GM12878 (cell line): ENCODE results near the gene MAP3K7. TPM values are rescaled to one million over a fixed set of nuclear protein-coding genes. Genes with fewer than 3 reads are reported as not detected.

ENCODE experiments used
- ATAC-seq: fragments of 200-7000 bp; cut with Tn5 transposase; 3 replicates; pipeline ENCODE4 v1.9.1; 2020; ENCODE audit warnings: mild to moderate bottlenecking, moderate library complexity
- BruUV-seq: library from RNA; stranded (reverse); fragments of 400-500 nt; replicated peaks from 2 replicates; lab custom pipeline; 2021; lab: Mats Ljungman, UMichigan
- CTCF ChIA-PET: fragments of 300-600 bp; sonication (Branson Sonifier 250); formaldehyde crosslinking; extraction: SDS; loops from one replicate; lab custom pipeline; 2021; ENCODE audit warnings: inconsistent platforms; lab: Yijun Ruan, JAX
- POLR2A ChIA-PET: fragments of 350-600 bp; formaldehyde crosslinking; extraction: SDS; loops from one replicate; lab custom pipeline; 2021; ENCODE audit warnings: inconsistent platforms; lab: Charles Lee
- RAD21 ChIA-PET: fragments of 300-600 bp; sonication (Branson Sonifier 250); formaldehyde crosslinking; loops from one replicate; lab custom pipeline; 2023; ENCODE audit warnings: antibody characterized with exemption; ENCODE audit not compliant: unreplicated experiment; lab: Charles Lee
- SMC1A ChIA-PET: fragments of 300-600 bp; sonication (Branson Sonifier 250); formaldehyde crosslinking; loops from one replicate; lab custom pipeline; 2023; ENCODE audit not compliant: unreplicated experiment, uncharacterized antibody; lab: Charles Lee
- DNase-seq: peaks from one replicate; pipeline ENCODE4 v3.0.0-alpha.2; 2011; ENCODE audit warnings: low read depth, low spot score
- FAIRE-seq: peaks from 3 replicates; lab custom pipeline; 2011; peaks lifted over from hg19 to GRCh38; lab: Jason Lieb, UNC
- H2AFZ ChIP-seq: 2 replicates; pipeline ENCODE4 v1.6.0; 2011; ENCODE audit warnings: low read depth, low read length, control low read depth; ENCODE audit not compliant: control insufficient read depth
- H3K27ac ChIP-seq: 2 replicates; pipeline ENCODE4 v1.5.1; 2011; ENCODE audit warnings: control low read depth; ENCODE audit not compliant: control insufficient read depth, insufficient read depth
- H3K27me3 ChIP-seq, 2 experiments: replicated peaks in 1 of 2; 2 replicates each; pipeline versions ENCODE4 v1.6.0 to v1.6.1; 2011; ENCODE audit warnings: low read length in 1 of 2; ENCODE audit not compliant: control insufficient read depth in 2 of 2, insufficient read depth in 2 of 2
- H3K36me3 ChIP-seq, 2 experiments: 2 replicates each; pipeline ENCODE4 v1.5.1; 2011; ENCODE audit warnings: low read length in 1 of 2; ENCODE audit not compliant: control insufficient read depth in 2 of 2, insufficient read depth in 2 of 2
- H3K4me1 ChIP-seq: 2 replicates; pipeline ENCODE4 v1.6.1; 2011; ENCODE audit warnings: mild to moderate bottlenecking, low read length, moderate library complexity, mixed read lengths; ENCODE audit not compliant: control insufficient read depth, insufficient read depth
- H3K4me2 ChIP-seq: 2 replicates; pipeline ENCODE4 v1.6.0; 2011; ENCODE audit warnings: control low read depth; ENCODE audit not compliant: control insufficient read depth, insufficient read depth
- H3K4me3 ChIP-seq: fragments of 200-600 bp; sonication (generic); 2 replicates; pipeline ENCODE4 v1.5.1; 2016
- H3K79me2 ChIP-seq: 2 replicates; pipeline ENCODE4 v1.6.0; 2011; ENCODE audit warnings: low read length; ENCODE audit not compliant: control insufficient read depth, insufficient read depth
- H3K9ac ChIP-seq: 2 replicates; pipeline ENCODE4 v1.8.0; 2011; ENCODE audit warnings: low read length, control low read depth, mixed read lengths; ENCODE audit not compliant: control insufficient read depth, insufficient read depth
- H3K9me3 ChIP-seq: replicated peaks from 3 replicates; pipeline ENCODE4 v1.5.1; 2011; ENCODE audit warnings: mild to moderate bottlenecking, low read length; ENCODE audit not compliant: control insufficient read depth, insufficient read depth
- H4K20me1 ChIP-seq: 2 replicates; pipeline ENCODE4 v1.6.0; 2011; ENCODE audit not compliant: control insufficient read depth, insufficient read depth
- BACH1 ChIP-seq: fragments of 450-650 bp; IDR thresholded peaks from 2 replicates; pipeline ENCODE4 v1.6.1; 2017; ENCODE audit warnings: mild to moderate bottlenecking, borderline replicate concordance
- EGR1 ChIP-seq, 2 experiments: IDR thresholded peaks; 1 replicate in 1 of 2; 2 replicates in 1 of 2; pipeline ENCODE4 v1.6.1; 2011 to 2012; ENCODE audit warnings: low read depth in 2 of 2, low read length in 2 of 2, borderline replicate concordance in 1 of 2, mild to moderate bottlenecking in 1 of 2, moderate library complexity in 1 of 2
- FOXK2 ChIP-seq: fragments of 450-650 bp; IDR thresholded peaks from 2 replicates; pipeline ENCODE4 v1.6.1; 2017; ENCODE audit warnings: mild to moderate bottlenecking, moderate library complexity
- FOXM1 ChIP-seq: IDR thresholded peaks from 2 replicates; pipeline ENCODE4 v1.6.1; 2012; ENCODE audit warnings: low read depth, mild to moderate bottlenecking, inconsistent platforms, low read length, moderate library complexity
- GATAD2B ChIP-seq: fragments of 450-650 bp; conservative IDR thresholded peaks from 2 replicates; pipeline ENCODE4 v1.6.1; 2017; ENCODE audit warnings: low read depth, mild to moderate bottlenecking, moderate library complexity
- NFIC ChIP-seq: IDR thresholded peaks from 2 replicates; pipeline ENCODE4 v1.6.1; 2012; ENCODE audit warnings: low read depth, mild to moderate bottlenecking, inconsistent platforms, low read length, moderate library complexity
- SIN3A ChIP-seq: IDR thresholded peaks from 2 replicates; pipeline ENCODE4 v1.6.1; 2012; ENCODE audit warnings: low read depth, low read length, improper control_type of control experiment
- SMC3 ChIP-seq: IDR thresholded peaks from 2 replicates; pipeline ENCODE4 v1.6.1; 2011; ENCODE audit warnings: low read length, improper control_type of control experiment, borderline replicate concordance
- SP1 ChIP-seq: IDR thresholded peaks from one replicate; pipeline ENCODE4 v1.6.1; 2011; ENCODE audit warnings: low read depth, low read length
- SUPT20H ChIP-seq: IDR thresholded peaks from 2 replicates; pipeline ENCODE4 v1.6.1; 2011; ENCODE audit warnings: low read depth, mild to moderate bottlenecking, low read length, moderate library complexity, borderline replicate concordance; ENCODE audit not compliant: control insufficient read depth
- TBL1XR1 ChIP-seq: IDR thresholded peaks from 2 replicates; pipeline ENCODE4 v1.6.1; 2012; ENCODE audit warnings: low read depth, low read length, improper control_type of control experiment
- TCF7 ChIP-seq: IDR thresholded peaks from 2 replicates; pipeline ENCODE4 v1.6.1; 2014; ENCODE audit warnings: antibody characterized with exemption, borderline replicate concordance
- YY1 ChIP-seq: IDR thresholded peaks from 2 replicates; pipeline ENCODE4 v1.6.1; 2011; ENCODE audit warnings: low read depth, mild to moderate bottlenecking, low read length
- ZNF217 ChIP-seq: fragments of 450-650 bp; IDR thresholded peaks from 2 replicates; pipeline ENCODE4 v1.6.1; 2017; ENCODE audit warnings: antibody characterized with exemption, mild to moderate bottlenecking
- ZNF384 ChIP-seq: IDR thresholded peaks from 2 replicates; pipeline ENCODE4 v1.6.1; 2012; ENCODE audit warnings: low read depth, mild to moderate bottlenecking, low read length, improper control_type of control experiment, borderline replicate concordance
- WGBS: methylation state at CpG from one replicate; pipeline ENCODE4 v1.1.6; 2016; ENCODE audit warnings: low lambda C conversion rate; ENCODE audit not compliant: insufficient replicate concordance, insufficient coverage; ENCODE audit errors: missing lambda C conversion rate; 5-methylcytosine and 5-hydroxymethylcytosine counted together
- in situ Hi-C: fragments of 300-500 bp; cut with MboI; formaldehyde crosslinking; loops from 9 replicates; pipeline ENCODE4 v1.14.3; 2018; ENCODE audit warnings: mixed read lengths
- intact Hi-C: fragments of 100-400 bp; cut with micrococcal nuclease; formaldehyde crosslinking; loops from one replicate; pipeline ENCODE4 v1.14.2; 2022; ENCODE audit not compliant: unreplicated experiment
- polyA plus RNA-seq, 11 experiments: library from polyadenylated mRNA; depleted of rRNA in 4 of 11; unstranded in 6 of 11; stranded (reverse) in 5 of 11; fragments of >200 nt; fragmentation: Nextera tagmentation in 4 of 11; fragmentation: Illumina TruSeq in 1 of 11; extraction: Ambion mirVana in 4 of 11; extraction: Trizol in 1 of 11; gene quantifications; 1 replicate in 1 of 11; 2 replicates in 10 of 11; pipeline versions ENCODE4 v1.2.1 to v1.2.3, GENCODE V29; 2011 to 2016; ENCODE audit warnings: inconsistent platforms in 2 of 11, missing spikeins in 2 of 11, low read depth in 1 of 11
- total RNA-seq, 4 experiments: library from RNA; depleted of rRNA in 3 of 4; stranded (reverse); fragments of >200 nt in 3 of 4; fragmentation: Illumina TruSeq in 1 of 4; extraction: Trizol in 1 of 4; gene quantifications; 2 replicates each; pipeline versions ENCODE4 v1.2.1 to v1.2.3, GENCODE V29; 2013 to 2021
- TF ChIP-seq, protein P1 (sequence below): fragments of 450-650 bp; formaldehyde crosslinking; IDR thresholded peaks from 2 replicates; pipeline ENCODE4 v1.4.0; 2022; ENCODE audit warnings: mild to moderate bottlenecking, moderate library complexity

MAP3K7 gene
- total and polyA plus RNA-seq, 10 of the 15 experiments (the other 5 are each of a cell fraction or from before 2014, with no cell fraction given): 7.0 to 42.6 (median 22.0) TPM

DNA sequence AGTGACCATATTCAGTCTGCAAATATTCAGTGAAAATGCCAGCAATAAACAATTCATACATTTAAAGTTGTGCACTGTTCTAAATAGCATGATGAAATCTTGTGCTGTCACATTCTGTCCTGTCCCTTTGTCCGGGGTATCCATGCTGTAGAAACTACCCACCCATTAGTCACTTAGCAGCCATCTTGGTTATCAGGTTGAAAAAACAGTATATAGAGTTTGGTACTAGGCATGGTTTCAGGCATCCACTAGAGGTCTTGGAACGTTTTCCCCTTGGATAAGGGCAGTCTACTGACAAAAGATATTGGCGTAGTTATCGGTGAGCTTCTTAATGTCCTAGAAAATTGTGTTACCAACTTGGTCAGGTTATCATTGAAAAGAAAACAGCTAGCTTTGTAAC is 12.3 kb upstream of the MAP3K7 start:
- in situ Hi-C loops: no loop called here
- RAD21 ChIA-PET: no interaction called here

DNA sequence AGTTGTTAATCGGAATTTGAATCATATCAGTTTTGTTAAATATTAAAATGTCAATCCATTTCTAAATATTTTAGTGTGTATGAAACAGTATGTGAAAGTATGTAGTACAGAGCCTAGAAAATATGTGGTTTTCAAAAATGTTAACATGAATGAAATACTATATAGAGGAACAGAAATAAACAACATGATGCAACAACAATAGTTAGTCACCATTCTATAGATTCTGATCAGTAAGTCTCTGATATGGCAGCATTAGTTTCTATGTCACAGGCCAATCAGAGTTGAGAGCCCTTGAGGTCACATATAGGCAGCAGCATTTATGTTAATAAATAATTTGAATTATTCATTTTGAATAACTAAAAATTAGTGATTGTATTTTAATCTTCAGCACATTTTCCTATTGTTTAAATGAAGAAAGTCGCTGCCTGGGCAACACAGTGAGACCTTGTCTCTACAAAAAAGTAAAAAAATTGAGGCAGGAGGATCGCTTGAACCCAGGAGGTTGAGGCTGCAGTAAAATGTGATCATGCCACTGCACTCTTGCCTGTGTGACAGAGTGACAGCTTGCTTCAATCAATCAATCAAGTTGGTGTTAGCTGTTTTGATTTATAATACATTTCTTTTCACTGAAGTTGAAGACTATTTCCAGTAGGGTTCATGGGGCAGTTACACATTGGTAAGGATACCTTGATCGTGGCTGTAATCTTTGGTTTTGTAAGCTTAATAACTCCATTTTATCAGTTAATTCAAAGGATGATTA is 11.5 kb upstream of the MAP3K7 start:
- no peak overlapping the region for H3K27ac ChIP-seq
- 16% methylated on average over 4 of the region's 4 CpGs for whole genome bisulfite sequencing
- no TSS peak for BruUV-seq
- DNase-seq: no peak
- H3K9ac ChIP-seq: no peak overlapping the region
- in situ Hi-C loops: no loop called here
- H3K36me3 ChIP-seq: no peaks in the 10 kb centered on the region
- ChIA-PET POLR2A (no interaction called here), CTCF (interaction anchor here (1.3 kb wide), 1 partner anchor 1616 kb away, joined by 3 read pairs; no protein-coding TSS in a partner anchor), SMC1A (interaction anchor here (0.8 kb wide), 1 partner anchor 624 kb away, joined by 3 read pairs; no protein-coding TSS in a partner anchor), RAD21 (no interaction called here)
- H4K20me1 ChIP-seq: no peaks in the 10 kb centered on the region
- no peak overlapping the region for H3K4me3 ChIP-seq
- no peak for ATAC-seq
- no peak for FAIRE-seq
- H3K27me3 ChIP-seq: no peaks in the 10 kb centered on the region; a peak in 1 of 4 replicates
- H3K9me3 ChIP-seq: no peaks in the 10 kb centered on the region
- intact Hi-C loops: no loop called here
- H3K79me2 ChIP-seq: no peaks in the 10 kb centered on the region
- H3K4me2 ChIP-seq: no peak overlapping the region
- no peaks in the 10 kb centered on the region for H3K4me1 ChIP-seq
- H2AFZ ChIP-seq: no peak overlapping the region
- TF ChIP-seq, protein P1, sequence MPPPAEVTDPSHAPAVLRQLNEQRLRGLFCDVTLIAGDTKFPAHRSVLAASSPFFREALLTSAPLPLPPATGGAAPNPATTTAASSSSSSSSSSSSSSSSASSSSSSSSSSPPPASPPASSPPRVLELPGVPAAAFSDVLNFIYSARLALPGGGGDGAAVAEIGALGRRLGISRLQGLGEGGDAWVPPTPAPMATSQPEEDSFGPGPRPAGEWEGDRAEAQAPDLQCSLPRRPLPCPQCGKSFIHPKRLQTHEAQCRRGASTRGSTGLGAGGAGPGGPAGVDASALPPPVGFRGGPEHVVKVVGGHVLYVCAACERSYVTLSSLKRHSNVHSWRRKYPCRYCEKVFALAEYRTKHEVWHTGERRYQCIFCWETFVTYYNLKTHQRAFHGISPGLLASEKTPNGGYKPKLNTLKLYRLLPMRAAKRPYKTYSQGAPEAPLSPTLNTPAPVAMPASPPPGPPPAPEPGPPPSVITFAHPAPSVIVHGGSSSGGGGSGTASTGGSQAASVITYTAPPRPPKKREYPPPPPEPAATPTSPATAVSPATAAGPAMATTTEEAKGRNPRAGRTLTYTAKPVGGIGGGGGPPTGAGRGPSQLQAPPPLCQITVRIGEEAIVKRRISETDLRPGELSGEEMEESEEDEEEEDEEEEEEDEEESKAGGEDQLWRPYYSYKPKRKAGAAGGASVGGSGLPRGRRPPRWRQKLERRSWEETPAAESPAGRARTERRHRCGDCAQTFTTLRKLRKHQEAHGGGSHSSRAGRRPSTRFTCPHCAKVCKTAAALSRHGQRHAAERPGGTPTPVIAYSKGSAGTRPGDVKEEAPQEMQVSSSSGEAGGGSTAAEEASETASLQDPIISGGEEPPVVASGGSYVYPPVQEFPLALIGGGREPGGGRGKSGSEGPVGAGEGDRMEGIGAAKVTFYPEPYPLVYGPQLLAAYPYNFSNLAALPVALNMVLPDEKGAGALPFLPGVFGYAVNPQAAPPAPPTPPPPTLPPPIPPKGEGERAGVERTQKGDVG (CRISPR knock-in tag): no peak
- TF ChIP-seq YY1 (no peak), FOXM1 (no peak), EGR1 (IDR thresholded peaks at IDR 0.05; ENCODE audit: borderline replicate concordance in 1 of 2, low read depth in 2 of 2, low read length in 2 of 2) (no peak), TBL1XR1 (no peak), GATAD2B (no peak), BACH1 (no peak), ZNF217 (no peak), TCF7 (no peak), FOXK2 (no peak), SIN3A (no peak), SMC3 (no peak), SUPT20H (no peak)

More for the DNA sequence above, 12.3 kb upstream of the MAP3K7 start:
- no peak overlapping the region for H2AFZ ChIP-seq
- H3K4me3 ChIP-seq: no peak overlapping the region
- BruUV-seq: no TSS peak
- ATAC-seq (no peak), FAIRE-seq (no peak), DNase-seq (no peak)
- no peak overlapping the region for H3K9ac ChIP-seq
- H3K27me3 ChIP-seq: no peaks in the 10 kb centered on the region; a peak in 1 of 4 replicates
- H4K20me1 ChIP-seq: no peaks in the 10 kb centered on the region
- TF ChIP-seq SP1 (no peak), ZNF384 (no peak), TCF7 (no peak), NFIC (no peak)
- WGBS: 60% methylated on average over 4 of the region's 4 CpGs
- no peaks in the 10 kb centered on the region for H3K4me1 ChIP-seq
- H3K27ac ChIP-seq: no peak overlapping the region
- H3K9me3 ChIP-seq: no peaks in the 10 kb centered on the region
- no peak overlapping the region for H3K4me2 ChIP-seq
- no peaks in the 10 kb centered on the region for H3K36me3 ChIP-seq
- no peaks in the 10 kb centered on the region for H3K79me2 ChIP-seq
- ChIA-PET POLR2A (interaction anchor here (1.0 kb wide), 1 partner anchor 12 kb away, joined by 3 read pairs; the partner anchor contains the start of gene MAP3K7), CTCF (interaction anchor here (1.3 kb wide), 1 partner anchor 1617 kb away, joined by 3 read pairs; no protein-coding TSS in a partner anchor), SMC1A (no interaction called here)
- intact Hi-C loops: no loop called here
